ENCODE data around the gene LNX2. TPM values are rescaled to one million over a fixed set of nuclear protein-coding genes. Genes with fewer than 3 reads are reported as not detected.

The LNX2 gene
- total RNA-seq, 1 donor from 2014 or later, result 15.1 TPM

DNA sequence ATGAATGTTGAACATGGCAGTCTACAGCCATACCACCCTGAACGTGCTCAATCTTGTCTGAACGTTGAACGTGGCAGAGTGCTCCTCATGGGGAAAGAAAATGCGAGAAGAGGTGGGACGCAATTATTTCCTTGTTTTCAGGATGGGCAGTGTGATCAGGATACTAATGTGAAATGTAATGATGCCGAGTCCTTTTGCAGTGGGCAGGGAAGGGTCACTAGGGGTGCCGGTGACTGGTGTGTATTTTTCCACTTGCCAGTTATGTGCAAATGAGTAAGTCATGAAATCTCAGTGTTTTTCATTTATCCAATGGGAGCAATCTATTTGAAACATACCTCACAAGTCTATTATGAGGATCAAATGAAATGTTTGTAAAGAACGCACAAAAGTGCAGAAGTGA lies 84.8 kb downstream of the LNX2 start:
- Mint-ChIP-seq H3K27me3 (ENCODE audit: insufficient read depth, low read depth) (peaks cover 6% of the 10 kb centered on the region), H3K27ac (no peak overlapping the region)

DNA sequence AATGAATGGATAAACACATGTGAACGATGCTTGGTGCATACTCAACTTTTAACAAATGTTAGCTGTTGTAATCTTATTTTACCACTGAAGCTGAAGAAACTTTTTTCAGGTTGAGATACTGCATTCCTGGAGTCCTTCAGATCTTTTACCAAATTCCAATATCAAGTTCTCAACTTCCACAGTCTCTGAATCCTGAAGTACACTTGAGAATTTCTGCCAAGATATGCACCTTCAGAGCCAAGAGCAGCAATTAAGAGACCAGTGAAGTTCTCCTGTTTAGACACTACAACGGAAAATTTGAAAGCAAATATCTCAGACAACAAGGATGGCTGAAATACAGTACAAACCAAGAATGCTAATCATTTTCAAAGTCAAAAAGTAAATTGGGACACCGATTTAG lies 85.3 kb downstream of the LNX2 start:
- Mint-ChIP-seq H3K27me3 (ENCODE audit: insufficient read depth, low read depth) (peaks cover 6% of the 10 kb centered on the region), H3K9me3 (no peaks in the 10 kb centered on the region), H3K36me3 (no peaks in the 10 kb centered on the region), H3K4me1 (peaks cover 12% of the 10 kb centered on the region), H3K4me3 (no peak overlapping the region), H3K27ac (no peak overlapping the region)
- Histone ChIP-seq H2AFZ (replicated peaks) (no peak overlapping the region), H3K27ac (no peak overlapping the region), H3K79me2 (ENCODE audit: low read depth) (no peaks in the 10 kb centered on the region), H3F3A (ENCODE audit: low read depth) (peaks cover 3% of the 10 kb centered on the region), H3K4me2 (no peak overlapping the region), H3K9me3 (ENCODE audit: low read depth) (no peaks in the 10 kb centered on the region), H3K27me3 (peaks cover 3% of the 10 kb centered on the region), H4K20me1 (ENCODE audit: low read depth) (no peaks in the 10 kb centered on the region), H3K9ac (no peak overlapping the region), H3K4me1 (peaks cover 3% of the 10 kb centered on the region), H3K4me3 (no peak overlapping the region), H3K36me3 (no peaks in the 10 kb centered on the region)
- DNase-seq (ENCODE audit: low spot score), result no peak
- TF ChIP-seq, protein P1, sequence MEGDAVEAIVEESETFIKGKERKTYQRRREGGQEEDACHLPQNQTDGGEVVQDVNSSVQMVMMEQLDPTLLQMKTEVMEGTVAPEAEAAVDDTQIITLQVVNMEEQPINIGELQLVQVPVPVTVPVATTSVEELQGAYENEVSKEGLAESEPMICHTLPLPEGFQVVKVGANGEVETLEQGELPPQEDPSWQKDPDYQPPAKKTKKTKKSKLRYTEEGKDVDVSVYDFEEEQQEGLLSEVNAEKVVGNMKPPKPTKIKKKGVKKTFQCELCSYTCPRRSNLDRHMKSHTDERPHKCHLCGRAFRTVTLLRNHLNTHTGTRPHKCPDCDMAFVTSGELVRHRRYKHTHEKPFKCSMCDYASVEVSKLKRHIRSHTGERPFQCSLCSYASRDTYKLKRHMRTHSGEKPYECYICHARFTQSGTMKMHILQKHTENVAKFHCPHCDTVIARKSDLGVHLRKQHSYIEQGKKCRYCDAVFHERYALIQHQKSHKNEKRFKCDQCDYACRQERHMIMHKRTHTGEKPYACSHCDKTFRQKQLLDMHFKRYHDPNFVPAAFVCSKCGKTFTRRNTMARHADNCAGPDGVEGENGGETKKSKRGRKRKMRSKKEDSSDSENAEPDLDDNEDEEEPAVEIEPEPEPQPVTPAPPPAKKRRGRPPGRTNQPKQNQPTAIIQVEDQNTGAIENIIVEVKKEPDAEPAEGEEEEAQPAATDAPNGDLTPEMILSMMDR (IDR thresholded peaks at IDR 0.05), result no peak

More for the DNA sequence above, 84.8 kb downstream of the LNX2 start:
- no peaks in the 10 kb centered on the region for H3K36me3 ChIP-seq
- no peak overlapping the region for H3K4me3 ChIP-seq
- no peak overlapping the region for H3K4me2 ChIP-seq
- H2AFZ ChIP-seq (replicated peaks), result no peak overlapping the region
- H3K4me1 Mint-ChIP-seq, result peaks cover 18% of the 10 kb centered on the region
- H3K36me3 Mint-ChIP-seq, result no peaks in the 10 kb centered on the region
- peaks cover 3% of the 10 kb centered on the region for H3F3A ChIP-seq (ENCODE audit: low read depth)
- H3K27me3 ChIP-seq, result peaks cover 3% of the 10 kb centered on the region
- no peaks in the 10 kb centered on the region for H3K9me3 Mint-ChIP-seq
- no peaks in the 10 kb centered on the region for H4K20me1 ChIP-seq (ENCODE audit: low read depth)
- peaks cover 6% of the 10 kb centered on the region for H3K4me1 ChIP-seq
- no peak overlapping the region for H3K27ac ChIP-seq
- no peak for DNase-seq (ENCODE audit: low spot score)
- TF ChIP-seq, protein P1 (IDR thresholded peaks at IDR 0.05), result no peak
- no peak for TF ChIP-seq EZH2 (IDR thresholded peaks at IDR 0.05)
- no peak for TF ChIP-seq EZH2phosphoT487 (IDR thresholded peaks at IDR 0.05)
- H3K9me3 ChIP-seq (ENCODE audit: low read depth), result no peaks in the 10 kb centered on the region
- H3K9ac ChIP-seq, result no peak overlapping the region
- no peak overlapping the region for H3K4me3 Mint-ChIP-seq
- no peaks in the 10 kb centered on the region for H3K79me2 ChIP-seq (ENCODE audit: low read depth)

DNA sequence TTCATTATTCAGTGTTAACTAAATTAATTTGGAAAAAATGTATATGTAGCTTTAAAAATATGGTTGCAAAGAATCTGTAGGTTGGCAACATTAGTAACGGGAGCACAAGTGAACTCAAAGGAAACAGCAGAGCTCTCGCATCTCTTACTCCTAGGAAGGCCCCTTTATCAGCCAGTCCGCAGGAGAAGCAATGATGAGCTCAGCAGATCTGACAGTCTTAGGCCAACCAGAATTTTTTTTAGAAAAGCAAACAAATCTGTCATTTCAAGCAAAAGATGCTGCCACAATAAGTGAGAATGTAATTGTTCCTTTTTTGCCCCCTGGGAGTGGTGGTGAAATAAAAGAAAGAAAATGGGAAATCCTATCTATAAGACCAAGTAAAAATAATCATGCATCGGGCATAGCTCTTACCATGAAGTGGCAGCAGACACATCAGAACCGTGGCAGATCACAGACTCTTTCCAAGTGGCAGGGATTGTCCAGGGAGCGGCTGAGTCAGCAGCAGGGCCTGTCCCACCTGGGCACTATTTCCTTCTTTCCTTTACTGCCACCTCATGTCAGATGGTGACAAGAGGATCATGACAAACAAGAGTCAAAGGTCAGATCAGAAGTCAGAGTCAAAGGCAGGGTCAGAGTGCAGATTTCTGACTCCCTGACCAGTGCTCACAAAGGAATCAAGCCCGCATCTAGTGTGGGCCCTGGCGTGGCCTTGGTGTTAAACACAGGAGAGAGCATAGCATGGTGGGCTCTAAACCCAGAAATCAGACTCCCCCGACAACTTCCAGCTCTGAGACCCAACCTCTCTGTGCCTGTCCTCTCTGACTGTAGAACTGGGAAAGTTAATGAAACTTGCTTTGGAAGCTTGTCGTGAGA lies 86.0 kb downstream of the LNX2 start:
- H3K4me1 ChIP-seq, result peaks cover 3% of the 10 kb centered on the region
- Mint-ChIP-seq H3K4me3 (no peak overlapping the region), H3K27me3 (ENCODE audit: insufficient read depth, low read depth) (peaks cover 6% of the 10 kb centered on the region), H3K4me1 (peaks cover 9% of the 10 kb centered on the region), H3K36me3 (no peaks in the 10 kb centered on the region), H3K27ac (no peak overlapping the region), H3K9me3 (no peaks in the 10 kb centered on the region)
- no peaks in the 10 kb centered on the region for H4K20me1 ChIP-seq (ENCODE audit: low read depth)
- H3F3A ChIP-seq (ENCODE audit: low read depth), result peaks cover 3% of the 10 kb centered on the region
- H3K36me3 ChIP-seq, result no peaks in the 10 kb centered on the region
- H3K27me3 ChIP-seq, result peaks cover 3% of the 10 kb centered on the region
- no peaks in the 10 kb centered on the region for H3K9me3 ChIP-seq (ENCODE audit: low read depth)
- TF ChIP-seq, protein P1 (IDR thresholded peaks at IDR 0.05), result no peak
- TF ChIP-seq EZH2 (IDR thresholded peaks at IDR 0.05) (no peak), EZH2phosphoT487 (IDR thresholded peaks at IDR 0.05) (no peak)
- no peak overlapping the region for H3K27ac ChIP-seq
- no peak overlapping the region for H3K4me3 ChIP-seq
- H3K4me2 ChIP-seq, result no peak overlapping the region
- DNase-seq (ENCODE audit: low spot score), result no peak
- H3K79me2 ChIP-seq (ENCODE audit: low read depth), result no peaks in the 10 kb centered on the region
- no peak overlapping the region for H2AFZ ChIP-seq (replicated peaks)
- no peak overlapping the region for H3K9ac ChIP-seq

All from neural progenitor cell (in vitro differentiated cells).